Prostate gland (tissue), 2 donors: Measurements from ENCODE around the gene SAT1.

Experiments used
- CTCF ChIP-seq, 4 experiments: fragments of 200-600 bp in 2 of 4; fragments of 450-650 bp in 2 of 4; sonication (generic) in 2 of 4; IDR thresholded peaks; 1 replicate in 3 of 4; 2 replicates in 1 of 4; pipeline ENCODE4 v1.5.1; 2016 to 2019; ENCODE audit warnings: antibody characterized with exemption in 4 of 4, mild to moderate bottlenecking in 2 of 4, moderate library complexity in 2 of 4
- POLR2A ChIP-seq: fragments of 450-650 bp; IDR thresholded peaks from one replicate; pipeline ENCODE4 v1.6.1; 2016; ENCODE audit warnings: antibody characterized with exemption, mild to moderate bottlenecking
- POLR2AphosphoS5 ChIP-seq: sonication (generic); formaldehyde crosslinking; IDR thresholded peaks from one replicate; pipeline ENCODE4 v1.6.1; 2017; ENCODE audit warnings: antibody characterized with exemption

GRCh38 chrX:23826216-23826615 lies 43.2 kb downstream of the SAT1 start:
- TF ChIP-seq CTCF (IDR thresholded peaks at IDR 0.05) (no peak), POLR2A (no peak), POLR2AphosphoS5 (no peak)
